Calu3 (cell line): Measurements from ENCODE around the gene CYB5B. TPM values are rescaled to one million over a fixed set of nuclear protein-coding genes. Genes with fewer than 3 reads are reported as not detected.

Source experiments
- BruUV-seq: library from RNA; stranded (reverse); fragments of 400-500 nt; replicated peaks from 2 replicates; lab custom pipeline; 2021; lab: Mats Ljungman, UMichigan
- CTCF ChIA-PET: fragments of 300-600 bp; sonication (Branson Sonifier 250); formaldehyde crosslinking; loops from one replicate; lab custom pipeline; 2022; ENCODE audit warnings: antibody characterized with exemption; lab: Charles Lee
- DNase-seq: peaks from one replicate; pipeline ENCODE4 v3.0.0; 2022
- H3K27ac Mint-ChIP-seq: one replicate; pipeline ENCODE4 v1.8.0; 2022; ENCODE audit warnings: mixed read lengths; ENCODE audit not compliant: unreplicated experiment
- H3K27me3 Mint-ChIP-seq: one replicate; pipeline ENCODE4 v1.8.0; 2022; ENCODE audit warnings: mixed read lengths; ENCODE audit not compliant: unreplicated experiment
- H3K36me3 Mint-ChIP-seq: one replicate; pipeline ENCODE4 v1.8.0; 2022; ENCODE audit warnings: mild to moderate bottlenecking, moderate library complexity, mixed read lengths; ENCODE audit not compliant: insufficient read depth, unreplicated experiment
- H3K4me1 Mint-ChIP-seq: one replicate; pipeline ENCODE4 v1.8.0; 2022; ENCODE audit warnings: mild to moderate bottlenecking, low read depth, mixed read lengths; ENCODE audit not compliant: unreplicated experiment
- H3K4me3 Mint-ChIP-seq: one replicate; pipeline ENCODE4 v1.8.0; 2022; ENCODE audit warnings: mild to moderate bottlenecking, low read depth, moderate library complexity, mixed read lengths; ENCODE audit not compliant: unreplicated experiment
- H3K9me3 Mint-ChIP-seq: one replicate; pipeline ENCODE4 v1.8.0; 2022; ENCODE audit warnings: low read depth, mixed read lengths; ENCODE audit not compliant: unreplicated experiment
- intact Hi-C: fragments of 100-400 bp; cut with micrococcal nuclease; formaldehyde crosslinking; loops from one replicate; pipeline ENCODE4 v1.10.0; 2022; ENCODE audit not compliant: unreplicated experiment
- total RNA-seq: library from RNA; stranded (reverse); gene quantifications from 2 replicates; pipeline ENCODE4 v1.2.3, GENCODE V29; 2022
- TF ChIP-seq, protein P1 (sequence below): fragments of 200-600 bp; IDR thresholded peaks from one replicate; pipeline ENCODE4 v1.8.0; 2022; ENCODE audit warnings: antibody characterized with exemption; ENCODE audit not compliant: unreplicated experiment

The CYB5B gene
- total RNA-seq, 1 experiment from 2014 or later = 179 TPM

DNA sequence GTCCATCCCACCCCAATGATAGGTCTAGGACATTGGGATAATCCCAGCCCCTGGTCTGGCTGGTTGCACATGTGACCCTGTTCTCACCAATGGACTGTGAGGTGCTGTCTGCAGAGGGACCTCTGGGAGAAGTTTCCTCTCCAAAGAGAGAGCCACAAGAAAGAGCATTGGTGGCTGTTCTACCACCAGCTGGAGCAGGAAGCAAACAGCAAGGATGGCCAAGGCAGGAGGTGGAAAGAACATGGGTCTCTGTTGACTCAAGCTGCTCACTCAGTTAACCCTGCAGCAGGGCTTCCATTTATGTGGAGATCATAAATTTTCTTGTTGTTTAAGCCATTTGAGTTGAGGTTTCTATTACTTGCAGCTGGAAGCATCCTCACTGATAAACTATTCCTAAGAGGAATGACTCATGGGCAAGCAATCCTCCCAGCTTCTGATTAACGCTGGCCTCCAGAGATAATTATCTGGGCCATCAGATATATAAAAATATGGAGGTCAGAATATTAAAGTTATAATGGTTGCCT, 52.6 kb downstream of the CYB5B start:
- TF ChIP-seq, protein P1, sequence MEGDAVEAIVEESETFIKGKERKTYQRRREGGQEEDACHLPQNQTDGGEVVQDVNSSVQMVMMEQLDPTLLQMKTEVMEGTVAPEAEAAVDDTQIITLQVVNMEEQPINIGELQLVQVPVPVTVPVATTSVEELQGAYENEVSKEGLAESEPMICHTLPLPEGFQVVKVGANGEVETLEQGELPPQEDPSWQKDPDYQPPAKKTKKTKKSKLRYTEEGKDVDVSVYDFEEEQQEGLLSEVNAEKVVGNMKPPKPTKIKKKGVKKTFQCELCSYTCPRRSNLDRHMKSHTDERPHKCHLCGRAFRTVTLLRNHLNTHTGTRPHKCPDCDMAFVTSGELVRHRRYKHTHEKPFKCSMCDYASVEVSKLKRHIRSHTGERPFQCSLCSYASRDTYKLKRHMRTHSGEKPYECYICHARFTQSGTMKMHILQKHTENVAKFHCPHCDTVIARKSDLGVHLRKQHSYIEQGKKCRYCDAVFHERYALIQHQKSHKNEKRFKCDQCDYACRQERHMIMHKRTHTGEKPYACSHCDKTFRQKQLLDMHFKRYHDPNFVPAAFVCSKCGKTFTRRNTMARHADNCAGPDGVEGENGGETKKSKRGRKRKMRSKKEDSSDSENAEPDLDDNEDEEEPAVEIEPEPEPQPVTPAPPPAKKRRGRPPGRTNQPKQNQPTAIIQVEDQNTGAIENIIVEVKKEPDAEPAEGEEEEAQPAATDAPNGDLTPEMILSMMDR = no peak
- intact Hi-C loops = no loop called here
- DNase-seq = no peak
- no peak overlapping the region for H3K27ac Mint-ChIP-seq
- no peaks in the 10 kb centered on the region for H3K9me3 Mint-ChIP-seq
- H3K4me1 Mint-ChIP-seq = peaks cover 21% of the 10 kb centered on the region
- BruUV-seq = no TSS peak
- H3K36me3 Mint-ChIP-seq = no peaks in the 10 kb centered on the region
- no peaks in the 10 kb centered on the region for H3K27me3 Mint-ChIP-seq
- CTCF ChIA-PET = no interaction called here
- no peak overlapping the region for H3K4me3 Mint-ChIP-seq

DNA sequence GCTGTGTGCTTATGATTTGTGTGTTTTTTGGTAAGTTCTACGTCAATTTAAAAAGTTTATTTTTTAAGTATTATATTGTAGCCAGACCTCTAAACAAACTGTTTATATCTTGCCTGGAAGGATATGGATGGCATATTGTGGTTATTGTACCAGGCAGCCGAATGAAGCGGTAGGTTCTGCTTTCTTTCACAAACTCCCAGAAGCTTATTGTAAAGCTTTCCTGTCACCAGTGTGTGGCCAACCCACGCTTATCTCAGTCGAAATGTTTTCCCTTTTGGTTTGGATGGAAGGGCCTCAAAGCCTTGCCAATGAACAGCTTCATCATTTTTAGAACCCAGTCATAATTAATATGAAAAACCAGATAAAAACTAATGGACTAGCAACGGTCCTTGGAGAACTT, 53.1 kb downstream of the CYB5B start:
- Mint-ChIP-seq H3K4me3 (no peak overlapping the region), H3K36me3 (no peaks in the 10 kb centered on the region), H3K27me3 (no peaks in the 10 kb centered on the region), H3K4me1 (peaks cover 21% of the 10 kb centered on the region), H3K9me3 (no peaks in the 10 kb centered on the region), H3K27ac (no peak overlapping the region)
- no peak for DNase-seq
- intact Hi-C loops = no loop called here
- BruUV-seq = no TSS peak
- CTCF ChIA-PET = no interaction called here
- TF ChIP-seq, protein P1 = no peak

- H3K4me3 Mint-ChIP-seq = no peak overlapping the region
- no peaks in the 10 kb centered on the region for H3K36me3 Mint-ChIP-seq
- no TSS peak for BruUV-seq
- TF ChIP-seq, protein P1 = no peak
- H3K9me3 Mint-ChIP-seq = no peaks in the 10 kb centered on the region
- intact Hi-C loops = no loop called here
- CTCF ChIA-PET = no interaction called here
- no peaks in the 10 kb centered on the region for H3K27me3 Mint-ChIP-seq
- peaks cover 21% of the 10 kb centered on the region for H3K4me1 Mint-ChIP-seq
- no peak overlapping the region for H3K27ac Mint-ChIP-seq
- DNase-seq = no peak
Measured at GRCh38 chr16:69478685-69479084, 54.3 kb downstream of the CYB5B start.

GRCh38 chr16:69479775-69480174, 55.4 kb downstream of the CYB5B start:
- CTCF ChIA-PET = no interaction called here
- intact Hi-C loops = no loop called here
- DNase-seq = no peak

More at GRCh38 chr16:69479775-69480174, 55.4 kb downstream of the CYB5B start:
- Mint-ChIP-seq H3K36me3 (no peaks in the 10 kb centered on the region), H3K4me1 (peaks cover 21% of the 10 kb centered on the region), H3K27me3 (no peaks in the 10 kb centered on the region), H3K27ac (no peak overlapping the region), H3K9me3 (no peaks in the 10 kb centered on the region), H3K4me3 (no peak overlapping the region)
- no TSS peak for BruUV-seq
- TF ChIP-seq, protein P1 = no peak
